PC-9 (cell line): Measurements from ENCODE around the gene RASGRF1. TPM values are rescaled to one million over a fixed set of nuclear protein-coding genes. Genes with fewer than 3 reads are reported as not detected.

Source experiments
- BruUV-seq: library from RNA; stranded (reverse); fragments of 400-500 nt; replicated peaks from 2 replicates; lab custom pipeline; 2021; lab: Mats Ljungman, UMichigan
- CTCF ChIA-PET: fragments of 300-600 bp; sonication (Branson Sonifier 250); formaldehyde crosslinking; loops from one replicate; lab custom pipeline; 2022; ENCODE audit warnings: antibody characterized with exemption; lab: Charles Lee
- POLR2A ChIA-PET: fragments of 300-600 bp; sonication (Branson Sonifier 250); formaldehyde crosslinking; loops from one replicate; lab custom pipeline; 2022; ENCODE audit warnings: antibody characterized with exemption; ENCODE audit not compliant: unreplicated experiment; lab: Charles Lee
- DNase-seq, 2 experiments: peaks; one replicate each; pipeline versions ENCODE4 v3.0.0 to v3.0.0-alpha.2; 2015 to 2022; ENCODE audit warnings: mixed read lengths in 1 of 2
- H2AFZ ChIP-seq: fragments of 200-600 bp; sonication (generic); 2 replicates; pipeline ENCODE4 v1.8.1; 2017; ENCODE audit warnings: antibody characterized with exemption
- H3F3A ChIP-seq: fragments of 200-600 bp; sonication (generic); 2 replicates; pipeline ENCODE4 v1.8.1; 2017; ENCODE audit warnings: antibody characterized with exemption, mild to moderate bottlenecking, low read depth; ENCODE audit not compliant: insufficient read depth
- H3K27ac ChIP-seq: fragments of 200-600 bp; sonication (generic); 2 replicates; pipeline ENCODE4 v1.6.1; 2016; ENCODE audit warnings: mixed run types
- H3K27me3 ChIP-seq: fragments of 200-600 bp; sonication (generic); 2 replicates; pipeline ENCODE4 v1.6.1; 2016; ENCODE audit warnings: low read depth, mixed run types; ENCODE audit not compliant: insufficient read depth
- H3K36me3 ChIP-seq: fragments of 200-600 bp; sonication (generic); 2 replicates; pipeline ENCODE4 v1.6.1; 2016; ENCODE audit warnings: low read depth, mixed run types
- H3K4me1 ChIP-seq: fragments of 200-600 bp; sonication (generic); replicated peaks from 2 replicates; pipeline ENCODE4 v1.6.1; 2016; ENCODE audit warnings: mixed run types; ENCODE audit not compliant: insufficient read depth
- H3K4me2 ChIP-seq: fragments of 200-600 bp; sonication (generic); 2 replicates; pipeline ENCODE4 v1.6.1; 2017; ENCODE audit warnings: mixed run types
- H3K4me3 ChIP-seq: fragments of 200-600 bp; sonication (generic); 2 replicates; pipeline ENCODE4 v1.6.1; 2016; ENCODE audit warnings: mixed run types
- H3K79me2 ChIP-seq: fragments of 200-600 bp; sonication (generic); 2 replicates; pipeline ENCODE4 v1.6.1; 2017; ENCODE audit warnings: low read depth, mixed run types
- H3K9me2 ChIP-seq: fragments of 200-600 bp; sonication (generic); 2 replicates; pipeline ENCODE4 v1.8.1; 2017; ENCODE audit warnings: mild to moderate bottlenecking; ENCODE audit not compliant: insufficient read depth
- H3K9me3 ChIP-seq: fragments of 200-600 bp; sonication (generic); 2 replicates; pipeline ENCODE4 v1.8.1; 2016; ENCODE audit warnings: low read depth; ENCODE audit not compliant: insufficient read depth
- H4K20me1 ChIP-seq: fragments of 200-600 bp; sonication (generic); 2 replicates; pipeline ENCODE4 v1.8.1; 2017; ENCODE audit not compliant: insufficient read depth
- CTCF ChIP-seq: fragments of 200-600 bp; sonication (generic); conservative IDR thresholded peaks from 2 replicates; pipeline ENCODE4 v1.6.1; 2017; ENCODE audit warnings: mixed run types, antibody characterized with exemption, mild to moderate bottlenecking, moderate library complexity
- EZH2 ChIP-seq: fragments of 200-600 bp; sonication (generic); IDR thresholded peaks from 2 replicates; pipeline ENCODE4 v1.8.0; 2017; ENCODE audit warnings: antibody characterized with exemption, low read depth
- intact Hi-C: fragments of 100-400 bp; cut with micrococcal nuclease; formaldehyde crosslinking; loops from one replicate; pipeline ENCODE4 v1.10.0; 2022; ENCODE audit not compliant: unreplicated experiment
- total RNA-seq: library from RNA; stranded (reverse); gene quantifications from 2 replicates; pipeline ENCODE4 v1.2.3, GENCODE V29; 2021

The RASGRF1 gene
- total RNA-seq, 1 experiment from 2014 or later, result 6.0 TPM

GRCh38 chr15:79133309-79133708 lies 42.7 kb upstream of the RASGRF1 start:
- Histone ChIP-seq H4K20me1 (no peaks in the 10 kb centered on the region), H3K36me3 (no peaks in the 10 kb centered on the region), H3K4me3 (no peak overlapping the region), H3K9me3 (no peaks in the 10 kb centered on the region), H3K79me2 (no peaks in the 10 kb centered on the region), H3K27me3 (peaks cover 12% of the 10 kb centered on the region; the same call in 1 of the 2 replicates), H3K27ac (no peak overlapping the region), H3K4me1 (no peaks in the 10 kb centered on the region), H3F3A (no peaks in the 10 kb centered on the region), H3K4me2 (no peak overlapping the region), H2AFZ (no peak overlapping the region), H3K9me2 (no peaks in the 10 kb centered on the region)
- ChIA-PET POLR2A (no interaction called here), CTCF (no interaction called here)
- intact Hi-C loops, result no loop called here
- TF ChIP-seq EZH2 (no peak), CTCF (no peak)
- no peak for DNase-seq
- BruUV-seq, result no TSS peak

DNA sequence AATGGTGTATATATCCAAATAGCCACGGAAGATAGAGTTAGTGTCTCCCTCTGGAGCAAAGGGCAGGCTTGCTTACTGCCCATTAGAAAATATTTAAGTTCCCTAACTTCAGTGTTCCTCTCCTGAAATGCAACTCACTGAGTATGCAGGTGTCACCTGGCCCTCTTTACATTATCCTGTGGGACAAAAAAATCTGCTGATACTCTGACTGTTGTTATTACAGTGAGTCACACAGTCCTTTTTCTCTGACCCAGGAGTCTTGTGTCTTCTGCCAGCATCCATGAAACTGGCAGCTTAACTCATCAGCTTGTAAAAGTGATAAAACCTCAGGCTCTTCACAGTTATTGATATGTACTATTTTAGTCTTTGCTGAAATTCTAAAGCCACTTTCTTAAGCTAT lies 42.2 kb upstream of the RASGRF1 start:
- H3K4me1 ChIP-seq, result no peaks in the 10 kb centered on the region
- POLR2A ChIA-PET, result no interaction called here
- CTCF ChIA-PET, result no interaction called here
- H4K20me1 ChIP-seq, result no peaks in the 10 kb centered on the region
- H3K9me2 ChIP-seq, result no peaks in the 10 kb centered on the region
- no TSS peak for BruUV-seq
- no peaks in the 10 kb centered on the region for H3K36me3 ChIP-seq
- TF ChIP-seq EZH2, result no peak
- no peak for TF ChIP-seq CTCF
- no peak overlapping the region for H2AFZ ChIP-seq
- no peak overlapping the region for H3K4me3 ChIP-seq
- H3K27me3 ChIP-seq, result peaks cover 12% of the 10 kb centered on the region; the same call in 1 of the 2 replicates
- no peak overlapping the region for H3K4me2 ChIP-seq
- DNase-seq, result peak in 1 of 2 experiments; percentile 41
- no peaks in the 10 kb centered on the region for H3K79me2 ChIP-seq
- H3K9me3 ChIP-seq, result no peaks in the 10 kb centered on the region
- H3K27ac ChIP-seq, result no peak overlapping the region
- intact Hi-C loops, result no loop called here
- no peaks in the 10 kb centered on the region for H3F3A ChIP-seq

GRCh38 chr15:79132361-79132760 lies 41.8 kb upstream of the RASGRF1 start:
- no peaks in the 10 kb centered on the region for H3K36me3 ChIP-seq
- no peak overlapping the region for H3K27ac ChIP-seq
- no peak overlapping the region for H3K4me3 ChIP-seq
- H3K9me2 ChIP-seq, result no peaks in the 10 kb centered on the region
- no peak for DNase-seq
- no peaks in the 10 kb centered on the region for H3F3A ChIP-seq
- intact Hi-C loops, result no loop called here
- H2AFZ ChIP-seq, result no peak overlapping the region
- H3K4me1 ChIP-seq, result no peaks in the 10 kb centered on the region
- BruUV-seq, result no TSS peak
- no peaks in the 10 kb centered on the region for H3K9me3 ChIP-seq
- peaks cover 12% of the 10 kb centered on the region; the same call in 1 of the 2 replicates for H3K27me3 ChIP-seq
- no peaks in the 10 kb centered on the region for H3K79me2 ChIP-seq
- TF ChIP-seq CTCF (no peak), EZH2 (no peak)
- ChIA-PET POLR2A (no interaction called here), CTCF (no interaction called here)
- no peak overlapping the region for H3K4me2 ChIP-seq
- no peaks in the 10 kb centered on the region for H4K20me1 ChIP-seq
